IMR-90 (cell line): ENCODE measurements around the gene MRGPRX1. TPM values are rescaled to one million over a fixed set of nuclear protein-coding genes. Genes with fewer than 3 reads are reported as not detected.

Source experiments
- ATAC-seq: fragments of 200-7000 bp; cut with Tn5 transposase; 2 replicates; pipeline ENCODE4 v1.9.1; 2020; ENCODE audit warnings: low read depth, mild to moderate bottlenecking, moderate library complexity
- BruUV-seq: library from RNA; stranded (reverse); fragments of 400-500 nt; replicated peaks from 2 replicates; lab custom pipeline; 2021; lab: Mats Ljungman, UMichigan
- CTCF ChIA-PET: fragments of 300-600 bp; formaldehyde crosslinking; extraction: SDS; loops from one replicate; lab custom pipeline; 2021; ENCODE audit warnings: antibody characterized with exemption; lab: Yijun Ruan, JAX
- POLR2A ChIA-PET: fragments of 300-600 bp; sonication (Branson Sonifier 250); formaldehyde crosslinking; loops from one replicate; lab custom pipeline; 2022; ENCODE audit warnings: antibody characterized with exemption; ENCODE audit not compliant: unreplicated experiment; lab: Charles Lee
- DNase-seq: peaks from one replicate; pipeline ENCODE4 v3.0.0; 2013
- H2AFZ ChIP-seq: replicated peaks from 2 replicates; pipeline ENCODE3; 2013; ENCODE audit warnings: low read length, mild to moderate bottlenecking; ENCODE audit not compliant: poor library complexity
- H2AK5ac ChIP-seq: 2 replicates; pipeline ENCODE4 v1.6.1; 2013; ENCODE audit warnings: low read depth, low read length, inconsistent platforms
- H2AK9ac ChIP-seq: replicated peaks from 2 replicates; pipeline ENCODE3; 2013; ENCODE audit warnings: mild to moderate bottlenecking, low read depth, low read length, moderate library complexity; ENCODE audit not compliant: poor library complexity
- H2BK120ac ChIP-seq: 2 replicates; pipeline ENCODE4 v1.6.1; 2013; ENCODE audit warnings: low read depth, low read length, inconsistent platforms
- H2BK15ac ChIP-seq: 3 replicates; pipeline ENCODE4 v1.6.1; 2013; ENCODE audit warnings: low read depth, low read length, inconsistent platforms
- H2BK20ac ChIP-seq: 2 replicates; pipeline ENCODE4 v1.6.1; 2013; ENCODE audit warnings: low read depth, mild to moderate bottlenecking, inconsistent platforms, low read length, moderate library complexity
- H2BK5ac ChIP-seq: 2 replicates; pipeline ENCODE4 v1.6.1; 2013; ENCODE audit warnings: mild to moderate bottlenecking, low read depth, low read length, inconsistent platforms; ENCODE audit not compliant: poor library complexity, severe bottlenecking
- H3K14ac ChIP-seq: replicated peaks from 2 replicates; pipeline ENCODE4 v1.6.1; 2013; ENCODE audit warnings: low read depth, low read length, inconsistent platforms
- H3K18ac ChIP-seq: 2 replicates; pipeline ENCODE4 v1.6.1; 2013; ENCODE audit warnings: low read depth, low read length, control low read depth
- H3K23ac ChIP-seq: 2 replicates; pipeline ENCODE4 v1.6.1; 2013; ENCODE audit warnings: low read depth, low read length, inconsistent platforms
- H3K27ac ChIP-seq: 2 replicates; pipeline ENCODE4 v1.5.1; 2013; ENCODE audit warnings: mild to moderate bottlenecking, control low read depth, low read length; ENCODE audit not compliant: insufficient read depth
- H3K27me3 ChIP-seq: 2 replicates; pipeline ENCODE4 v1.6.1; 2013; ENCODE audit warnings: low read length; ENCODE audit not compliant: control insufficient read depth, insufficient read depth
- H3K36me3 ChIP-seq: 2 replicates; pipeline ENCODE4 v1.6.1; 2013; ENCODE audit warnings: low read length, mixed read lengths; ENCODE audit not compliant: control insufficient read depth, insufficient read depth
- H3K4ac ChIP-seq: 2 replicates; pipeline ENCODE4 v1.6.1; 2013; ENCODE audit warnings: low read depth, low read length, inconsistent platforms
- H3K4me1 ChIP-seq: 2 replicates; pipeline ENCODE4 v1.6.1; 2013; ENCODE audit warnings: low read length, mixed read lengths; ENCODE audit not compliant: control insufficient read depth, insufficient read depth
- H3K4me2 ChIP-seq: 2 replicates; pipeline ENCODE4 v1.6.1; 2013; ENCODE audit warnings: low read depth, mild to moderate bottlenecking, control low read depth, low read length, moderate library complexity
- H3K4me3 ChIP-seq: 2 replicates; pipeline ENCODE4 v1.5.1; 2013; ENCODE audit warnings: low read depth, mild to moderate bottlenecking, control low read depth, low read length, moderate library complexity; ENCODE audit not compliant: insufficient read depth
- H3K56ac ChIP-seq: 2 replicates; pipeline ENCODE4 v1.6.1; 2013; ENCODE audit warnings: low read length, inconsistent platforms; ENCODE audit not compliant: insufficient read depth; ENCODE audit errors: extremely low read depth
- H3K79me1 ChIP-seq, 2 experiments: 2 replicates each; pipeline ENCODE4 v1.6.1; 2013; ENCODE audit warnings: low read length in 2 of 2, inconsistent platforms in 1 of 2, low read depth in 1 of 2
- H3K9ac ChIP-seq: 2 replicates; pipeline ENCODE4 v1.6.1; 2013; ENCODE audit warnings: low read depth, low read length, control low read depth
- H3K9me1 ChIP-seq: 2 replicates; pipeline ENCODE4 v1.6.1; 2013; ENCODE audit warnings: low read length, inconsistent platforms; ENCODE audit not compliant: insufficient read depth
- H3K9me3 ChIP-seq: 2 replicates; pipeline ENCODE4 v1.6.1; 2013; ENCODE audit warnings: low read length; ENCODE audit not compliant: control insufficient read depth, insufficient read depth
- H4K20me1 ChIP-seq: 2 replicates; pipeline ENCODE4 v1.6.1; 2013; ENCODE audit warnings: low read length, inconsistent platforms; ENCODE audit not compliant: insufficient read depth
- H4K5ac ChIP-seq: 2 replicates; pipeline ENCODE4 v1.6.1; 2013; ENCODE audit warnings: mild to moderate bottlenecking, low read depth, low read length, control low read depth
- H4K8ac ChIP-seq, 2 experiments: 2 replicates each; pipeline ENCODE4 v1.6.1; 2013; ENCODE audit warnings: low read depth in 2 of 2, low read length in 2 of 2, control low read depth in 1 of 2, inconsistent platforms in 1 of 2
- H4K91ac ChIP-seq: 2 replicates; pipeline ENCODE4 v1.6.1; 2013; ENCODE audit warnings: low read depth, low read length, inconsistent platforms; ENCODE audit not compliant: insufficient read depth
- FOS ChIP-seq: fragments of 150-350 bp; IDR thresholded peaks from 2 replicates; pipeline ENCODE4 v1.6.1; 2016; ENCODE audit warnings: low read depth, low read length
- MAFK ChIP-seq: IDR thresholded peaks from 2 replicates; pipeline ENCODE4 v1.6.1; 2012; ENCODE audit warnings: low read depth, low read length, improper control_type of control experiment
- RCOR1 ChIP-seq: IDR thresholded peaks from 2 replicates; pipeline ENCODE4 v1.6.1; 2012; ENCODE audit warnings: mild to moderate bottlenecking, low read length, improper control_type of control experiment; ENCODE audit not compliant: insufficient replicate concordance
- RFX5 ChIP-seq: IDR thresholded peaks from 2 replicates; pipeline ENCODE4 v1.8.0; 2012; ENCODE audit warnings: low read depth, mild to moderate bottlenecking, low read length, moderate library complexity
- SMC3 ChIP-seq: fragments of 150-350 bp; IDR thresholded peaks from 2 replicates; pipeline ENCODE4 v1.6.1; 2016; ENCODE audit warnings: low read depth, mild to moderate bottlenecking, antibody characterized with exemption, low read length, moderate library complexity
- WGBS, 2 experiments: methylation state at CpG; one replicate each; pipeline versions ENCODE4 v1.1.5 to v1.1.7; 2013; ENCODE audit warnings: missing lambda C conversion rate in 2 of 2; ENCODE audit not compliant: insufficient read length in 1 of 2; ENCODE audit errors: extremely low coverage in 2 of 2; 5-methylcytosine and 5-hydroxymethylcytosine counted together
- dilution Hi-C: fragments of 300-500 bp; cut with HindIII; formaldehyde crosslinking; loops from one replicate; pipeline ENCODE4 v1.14.3; 2018; ENCODE audit warnings: low sequenced_read_pairs; ENCODE audit not compliant: unreplicated experiment
- in situ Hi-C: fragments of 300-500 bp; cut with MboI; formaldehyde crosslinking; loops from 3 replicates; pipeline ENCODE4 v1.14.3; 2019; ENCODE audit warnings: low sequenced_read_pairs, inconsistent platforms, mixed read lengths
- intact Hi-C: fragments of 100-400 bp; cut with micrococcal nuclease; formaldehyde crosslinking; loops from 2 replicates; pipeline ENCODE4 v1.10.0; 2022
- polyA plus RNA-seq, 3 experiments: library from polyadenylated mRNA; depleted of rRNA; stranded (reverse); fragments of >200 nt; gene quantifications; 2 replicates each; pipeline ENCODE4 v1.2.3, GENCODE V29; 2012; ENCODE audit warnings: low replicate concordance in 1 of 3
- total RNA-seq: library from RNA; depleted of rRNA; stranded (reverse); fragments of >200 nt; gene quantifications from 2 replicates; pipeline ENCODE4 v1.2.3, GENCODE V29; 2012
- TF ChIP-seq, protein P1 (sequence below): fragments of 150-350 bp; IDR thresholded peaks from 2 replicates; pipeline ENCODE4 v1.6.1; 2017; ENCODE audit warnings: mild to moderate bottlenecking, antibody characterized with exemption, low read length, low read depth

Gene MRGPRX1
- total and polyA plus RNA-seq, 2 of the 4 experiments (the other 2 are of a cell fraction): not detected

GRCh38 chr11:18986744-18987143 lies 47.5 kb upstream of the MRGPRX1 start:
- H4K5ac ChIP-seq: no peak overlapping the region
- H3K56ac ChIP-seq: no peak overlapping the region
- CTCF ChIA-PET: no interaction called here
- H2AK5ac ChIP-seq: no peak overlapping the region
- no peaks in the 10 kb centered on the region for H3K36me3 ChIP-seq
- H3K79me1 ChIP-seq: no peaks in the 10 kb centered on the region
- no peak overlapping the region for H3K4ac ChIP-seq
- ATAC-seq (no peak), DNase-seq (no peak)
- H3K9ac ChIP-seq: no peak overlapping the region
- intact Hi-C loops (no loop called here), in situ Hi-C loops (no loop called here), dilution Hi-C loops (no loop called here)
- H3K27ac ChIP-seq: no peak overlapping the region
- H3K14ac ChIP-seq: no peak overlapping the region
- H4K91ac ChIP-seq: no peak overlapping the region
- H2BK15ac ChIP-seq: no peak overlapping the region
- H2BK120ac ChIP-seq: no peak overlapping the region
- H3K27me3 ChIP-seq: no peaks in the 10 kb centered on the region
- H4K8ac ChIP-seq: no peak overlapping the region
- no peaks in the 10 kb centered on the region for H4K20me1 ChIP-seq
- H3K4me2 ChIP-seq: no peak overlapping the region
- WGBS, 2 experiments: no CpG with 5 or more reads among the region's 3 CpGs
- H3K9me3 ChIP-seq: no peaks in the 10 kb centered on the region
- no peak overlapping the region for H2AK9ac ChIP-seq
- no peak overlapping the region for H3K23ac ChIP-seq
- no peak overlapping the region for H2BK5ac ChIP-seq
- H3K4me1 ChIP-seq: no peaks in the 10 kb centered on the region
- TF ChIP-seq MAFK (no peak), RCOR1 (no peak), FOS (no peak), SMC3 (no peak), RFX5 (no peak)
- TF ChIP-seq, protein P1, sequence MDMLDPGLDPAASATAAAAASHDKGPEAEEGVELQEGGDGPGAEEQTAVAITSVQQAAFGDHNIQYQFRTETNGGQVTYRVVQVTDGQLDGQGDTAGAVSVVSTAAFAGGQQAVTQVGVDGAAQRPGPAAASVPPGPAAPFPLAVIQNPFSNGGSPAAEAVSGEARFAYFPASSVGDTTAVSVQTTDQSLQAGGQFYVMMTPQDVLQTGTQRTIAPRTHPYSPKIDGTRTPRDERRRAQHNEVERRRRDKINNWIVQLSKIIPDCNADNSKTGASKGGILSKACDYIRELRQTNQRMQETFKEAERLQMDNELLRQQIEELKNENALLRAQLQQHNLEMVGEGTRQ: no peak
- H2BK20ac ChIP-seq: no peak overlapping the region
- BruUV-seq: no TSS peak
- no peak overlapping the region for H3K4me3 ChIP-seq
- no peak overlapping the region for H3K18ac ChIP-seq
- peak overlapping the region; percentile 21 for H2AFZ ChIP-seq
- POLR2A ChIA-PET: no interaction called here
- H3K9me1 ChIP-seq: no peaks in the 10 kb centered on the region
